GM12865 (cell line): ENCODE measurements around the gene ETS1.

ENCODE experiments used
- DNase-seq: peaks from one replicate; pipeline ENCODE4 v3.0.0; 2010; ENCODE audit warnings: low read depth
- H3K4me3 ChIP-seq: 2 replicates; pipeline ENCODE4 v1.5.1; 2011; ENCODE audit warnings: mild to moderate bottlenecking, low read depth, low read length, control low read depth
- TF ChIP-seq, protein P1 (sequence below): IDR thresholded peaks from 2 replicates; pipeline ENCODE4 v1.5.1; 2011; ENCODE audit warnings: low read length, control low read depth, low read depth, inconsistent platforms; ENCODE audit not compliant: insufficient read depth; ENCODE audit errors: missing control alignments

Gene ETS1

DNA sequence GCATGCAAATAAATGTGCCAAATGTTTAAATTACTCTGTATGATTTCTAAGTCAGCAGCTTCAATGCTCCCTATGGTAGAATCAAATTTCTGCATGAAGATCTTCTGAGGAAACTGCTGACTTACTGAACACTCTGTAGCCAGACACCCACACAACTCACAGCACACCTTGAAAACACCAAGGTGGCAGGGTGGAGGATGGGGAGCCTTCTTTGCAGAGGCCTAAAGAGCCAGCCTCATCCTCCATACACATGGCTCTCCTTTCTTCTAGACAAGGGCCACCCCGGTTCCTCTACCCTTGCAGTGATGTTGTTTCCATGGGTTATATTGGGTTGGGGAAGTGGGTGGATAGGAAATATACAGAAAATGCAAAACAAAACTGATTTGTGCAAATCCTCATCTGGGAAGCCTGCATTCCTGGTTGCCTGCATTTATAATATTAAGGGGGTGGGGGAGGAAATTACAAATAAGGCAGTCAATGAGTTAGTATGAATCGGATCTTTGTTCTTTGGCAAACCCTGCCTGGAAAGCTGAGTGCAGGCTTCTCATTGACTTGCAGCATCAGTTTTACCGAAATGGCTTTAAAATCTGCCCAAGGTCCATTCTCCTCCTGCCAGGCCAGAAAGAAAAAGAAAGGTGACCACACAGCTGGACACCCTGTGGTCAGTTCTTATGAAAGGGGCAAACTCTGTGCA lies 15.8 kb upstream of the ETS1 start:
- H3K4me3 ChIP-seq: no peak overlapping the region
- TF ChIP-seq, protein P1, sequence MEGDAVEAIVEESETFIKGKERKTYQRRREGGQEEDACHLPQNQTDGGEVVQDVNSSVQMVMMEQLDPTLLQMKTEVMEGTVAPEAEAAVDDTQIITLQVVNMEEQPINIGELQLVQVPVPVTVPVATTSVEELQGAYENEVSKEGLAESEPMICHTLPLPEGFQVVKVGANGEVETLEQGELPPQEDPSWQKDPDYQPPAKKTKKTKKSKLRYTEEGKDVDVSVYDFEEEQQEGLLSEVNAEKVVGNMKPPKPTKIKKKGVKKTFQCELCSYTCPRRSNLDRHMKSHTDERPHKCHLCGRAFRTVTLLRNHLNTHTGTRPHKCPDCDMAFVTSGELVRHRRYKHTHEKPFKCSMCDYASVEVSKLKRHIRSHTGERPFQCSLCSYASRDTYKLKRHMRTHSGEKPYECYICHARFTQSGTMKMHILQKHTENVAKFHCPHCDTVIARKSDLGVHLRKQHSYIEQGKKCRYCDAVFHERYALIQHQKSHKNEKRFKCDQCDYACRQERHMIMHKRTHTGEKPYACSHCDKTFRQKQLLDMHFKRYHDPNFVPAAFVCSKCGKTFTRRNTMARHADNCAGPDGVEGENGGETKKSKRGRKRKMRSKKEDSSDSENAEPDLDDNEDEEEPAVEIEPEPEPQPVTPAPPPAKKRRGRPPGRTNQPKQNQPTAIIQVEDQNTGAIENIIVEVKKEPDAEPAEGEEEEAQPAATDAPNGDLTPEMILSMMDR: no peak
- DNase-seq: no peak

DNA sequence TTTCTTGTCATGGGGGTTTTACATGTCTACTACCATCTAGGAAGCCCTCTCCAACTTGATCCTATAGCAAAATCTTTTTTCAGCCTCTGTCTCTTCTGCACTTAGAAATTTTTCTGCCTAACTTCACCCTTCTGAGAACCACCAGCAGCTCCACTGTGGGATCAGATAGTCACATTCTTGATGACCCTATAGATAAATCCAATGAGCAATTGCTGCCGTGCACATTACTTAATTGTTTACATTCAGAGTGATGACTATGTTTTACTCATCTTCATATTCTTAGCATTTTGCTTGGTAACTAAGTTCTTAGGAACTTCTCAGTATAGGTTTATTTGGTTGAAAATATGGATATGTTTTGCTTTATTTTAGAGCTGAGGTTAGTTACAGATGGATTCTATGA lies 12.4 kb upstream of the ETS1 start:
- H3K4me3 ChIP-seq: no peak overlapping the region
- DNase-seq: no peak
- TF ChIP-seq, protein P1: no peak

DNA sequence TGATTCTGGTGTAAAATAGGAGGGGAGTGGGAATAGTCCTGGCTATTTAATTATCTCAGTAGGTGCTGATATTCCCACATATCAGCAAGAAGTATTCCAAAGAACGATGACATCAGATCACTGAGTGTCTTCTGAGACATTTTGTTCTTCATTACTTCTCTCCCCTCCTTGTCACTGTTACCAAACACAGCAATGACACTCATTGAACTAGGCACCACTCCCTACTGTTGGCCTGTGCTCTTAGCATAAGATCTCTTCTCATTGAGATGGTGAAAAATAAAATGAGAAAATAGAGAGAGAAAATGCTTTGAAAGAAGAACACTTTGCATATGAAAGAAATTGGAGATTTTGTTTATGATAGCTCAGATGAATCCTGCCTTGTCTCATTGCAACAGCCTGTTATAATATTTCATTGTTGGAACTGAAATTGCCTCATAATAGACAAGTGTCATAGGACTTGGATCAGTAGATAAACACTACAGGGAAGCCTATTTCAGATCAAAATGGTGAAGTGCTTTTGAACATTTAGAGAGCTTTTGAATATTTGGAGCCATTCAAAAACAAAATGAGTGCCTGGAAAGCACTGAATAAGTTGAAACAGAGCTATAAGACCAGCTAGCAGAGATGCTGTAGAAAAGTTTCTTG lies 11.3 kb upstream of the ETS1 start:
- no peak overlapping the region for H3K4me3 ChIP-seq
- TF ChIP-seq, protein P1: no peak
- no peak for DNase-seq

DNA sequence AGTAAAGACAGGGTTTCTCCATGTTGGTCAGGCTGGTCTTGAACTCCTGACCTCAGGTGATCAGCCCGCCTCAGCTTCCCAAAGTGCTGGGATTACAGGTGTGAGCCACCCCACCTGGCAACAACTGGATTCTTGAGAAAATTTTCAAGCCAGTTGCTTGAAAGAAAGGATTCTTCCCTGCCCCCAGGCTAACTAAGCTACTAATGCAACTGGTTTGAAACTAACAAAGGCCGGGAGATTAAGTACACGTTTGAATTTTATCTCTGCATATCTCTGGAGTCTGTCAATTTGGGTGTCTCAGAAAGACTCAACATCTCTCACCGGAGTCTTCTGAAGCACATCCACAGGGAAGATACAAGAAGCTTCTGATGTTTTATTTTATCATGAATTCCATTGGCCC lies 10.7 kb upstream of the ETS1 start:
- DNase-seq: no peak
- no peak overlapping the region for H3K4me3 ChIP-seq
- TF ChIP-seq, protein P1: no peak

DNA sequence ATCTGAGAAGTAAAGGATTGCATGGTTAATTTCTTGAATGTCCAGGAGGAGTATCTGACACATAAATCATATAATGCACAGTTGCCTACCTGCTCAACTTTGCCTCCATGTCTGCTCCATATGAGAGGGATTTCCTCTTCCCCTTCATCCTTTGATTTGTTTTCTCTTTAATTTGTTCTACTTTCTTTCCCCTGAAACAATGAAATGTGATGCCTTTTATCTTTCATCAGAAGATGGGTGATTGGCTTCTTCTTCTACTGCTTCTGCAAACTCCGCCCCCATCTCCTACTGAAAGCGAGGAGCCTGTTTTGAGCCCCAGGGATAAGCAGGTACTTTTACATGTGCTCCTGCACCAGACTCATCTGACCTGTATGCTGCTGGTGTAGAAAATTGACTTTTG lies 9.9 kb upstream of the ETS1 start:
- no peak for DNase-seq
- TF ChIP-seq, protein P1: no peak
- H3K4me3 ChIP-seq: no peak overlapping the region

DNA sequence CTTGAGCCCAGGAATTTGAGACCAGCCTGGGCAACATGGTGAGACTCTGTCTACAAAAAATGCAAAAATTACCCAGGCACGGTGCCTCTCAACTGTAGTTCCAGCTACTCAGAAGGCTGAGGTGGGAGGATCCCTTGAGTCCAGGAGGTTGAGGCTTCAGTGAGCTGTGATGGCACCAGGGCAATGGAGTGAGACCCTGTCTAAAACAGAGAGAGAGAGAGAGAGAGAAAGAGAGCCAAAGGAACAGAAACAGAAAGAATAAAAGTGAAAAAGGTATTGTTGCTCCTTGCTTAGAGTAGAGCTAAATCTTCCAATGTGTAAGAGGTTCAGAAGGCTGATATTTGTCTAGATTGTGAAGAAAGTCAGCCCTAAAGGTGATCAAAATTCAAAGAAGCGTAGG lies 8.9 kb upstream of the ETS1 start:
- H3K4me3 ChIP-seq: no peak overlapping the region
- DNase-seq: no peak
- TF ChIP-seq, protein P1: no peak

DNA sequence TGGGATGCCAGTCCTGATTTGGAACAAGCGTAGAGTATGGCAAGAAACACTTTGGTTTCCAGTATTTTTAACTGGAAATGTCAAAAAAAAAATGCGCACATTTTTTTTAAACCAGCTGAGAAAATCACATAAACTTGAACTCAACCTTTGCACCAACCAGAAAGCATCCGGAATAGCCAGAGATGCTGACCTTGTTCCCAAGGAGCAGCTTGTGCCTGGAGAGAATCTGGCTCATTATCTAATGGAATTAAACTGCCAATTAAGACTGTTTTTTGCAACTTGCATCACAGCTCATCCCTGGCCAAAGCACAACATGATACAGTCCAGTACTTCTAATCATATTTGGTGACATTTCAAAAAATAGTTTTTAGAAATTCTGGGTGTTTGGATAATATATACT lies 8.4 kb upstream of the ETS1 start:
- H3K4me3 ChIP-seq: no peak overlapping the region
- TF ChIP-seq, protein P1: no peak
- DNase-seq: no peak
